ENCODE results near the gene YWHAG.

DNA sequence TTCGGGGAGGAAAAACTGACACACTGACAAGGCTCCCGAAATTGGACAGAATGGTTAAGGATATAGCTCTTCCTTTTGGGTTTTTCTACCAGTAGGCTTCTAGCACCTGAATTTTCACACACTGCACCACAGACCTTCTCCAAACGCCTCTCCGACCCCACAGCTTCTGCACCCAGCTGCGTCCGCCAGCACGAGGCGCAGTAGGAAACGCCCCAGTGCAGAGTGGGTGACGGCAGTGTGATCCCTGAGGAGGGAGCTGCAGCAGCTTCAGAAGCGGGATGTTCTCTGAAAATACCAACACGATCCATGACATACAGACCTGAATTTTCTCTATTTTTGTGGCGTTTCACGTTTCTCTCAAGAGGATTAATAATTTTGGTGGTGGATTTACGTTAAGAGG, 30.4 kb downstream of the YWHAG start:
- no peak for TF ChIP-seq CTCF (IDR thresholded peaks at IDR 0.05)
- no peak for TF ChIP-seq POLR2A (IDR thresholded peaks at IDR 0.05)

Measured in esophagus squamous epithelium (tissue), 4 donors.